HepG2 (cell line): ENCODE measurements around the gene IL1RAPL2. TPM values are rescaled to one million over a fixed set of nuclear protein-coding genes. Genes with fewer than 3 reads are reported as not detected.

ENCODE experiments used
- ATAC-seq: fragments of 200-7000 bp; cut with Tn5 transposase; 3 replicates; pipeline ENCODE4 v1.9.1; 2020; ENCODE audit warnings: mild to moderate bottlenecking, moderate library complexity
- BruUV-seq: library from RNA; stranded (reverse); fragments of 400-500 nt; replicated peaks from 2 replicates; lab custom pipeline; 2021; lab: Mats Ljungman, UMichigan
- CTCF ChIA-PET: fragments of 300-600 bp; formaldehyde crosslinking; extraction: SDS; loops from one replicate; lab custom pipeline; 2021; ENCODE audit warnings: low total read pairs, inconsistent platforms, low intra/inter-chr PET ratio; lab: Yijun Ruan, JAX
- POLR2A ChIA-PET: fragments of 350-600 bp; sonication (Branson Sonifier 250); formaldehyde crosslinking; loops from one replicate; lab custom pipeline; 2020; ENCODE audit warnings: antibody characterized with exemption, inconsistent platforms; lab: Yijun Ruan, JAX
- DNase-seq: peaks from one replicate; pipeline ENCODE4 v3.0.0-alpha.2; 2015; ENCODE audit warnings: low spot score
- FAIRE-seq: peaks from 3 replicates; lab custom pipeline; 2011; peaks lifted over from hg19 to GRCh38; lab: Jason Lieb, UNC
- H2AFZ ChIP-seq: one replicate; pipeline ENCODE4 v1.6.1; 2011; ENCODE audit warnings: low read length, inconsistent platforms
- H3K27ac ChIP-seq: fragments of 300-600 bp; 3 replicates; pipeline ENCODE4 v1.8.0; 2011; ENCODE audit warnings: mixed run types, mild to moderate bottlenecking, mixed read lengths, low read length, inconsistent platforms; ENCODE audit not compliant: insufficient read depth; ENCODE audit errors: extremely low read length
- H3K27me3 ChIP-seq, 2 experiments: fragments of 200-600 bp in 1 of 2; 2 replicates in 1 of 2; 3 replicates in 1 of 2; pipeline versions ENCODE4 v1.6.0 to v1.8.0; 2011; ENCODE audit warnings: low read length in 2 of 2, mild to moderate bottlenecking in 2 of 2, moderate library complexity in 2 of 2, inconsistent platforms in 1 of 2; ENCODE audit not compliant: insufficient read depth in 2 of 2, control insufficient read depth in 1 of 2
- H3K36me3 ChIP-seq, 2 experiments: fragments of 200-600 bp in 1 of 2; replicated peaks in 1 of 2; 2 replicates in 1 of 2; 3 replicates in 1 of 2; pipeline versions ENCODE4 v1.5.1 to v1.8.0; 2011; ENCODE audit warnings: low read length in 2 of 2, inconsistent platforms in 1 of 2; ENCODE audit not compliant: insufficient read depth in 2 of 2, control insufficient read depth in 1 of 2
- H3K4me1 ChIP-seq: 2 replicates; pipeline ENCODE4 v1.5.1; 2012; ENCODE audit warnings: low read length, inconsistent platforms; ENCODE audit not compliant: insufficient read depth
- H3K4me2 ChIP-seq: 2 replicates; pipeline ENCODE4 v1.6.0; 2011; ENCODE audit warnings: low read depth, low read length, inconsistent platforms
- H3K4me3 ChIP-seq, 3 experiments: fragments of 200-600 bp in 1 of 3; sonication (generic), shearing (Covaris generic) in 1 of 3; replicated peaks in 1 of 3; 2 replicates each; pipeline ENCODE4 v1.5.1; 2011 to 2016; ENCODE audit warnings: low read length in 3 of 3, inconsistent platforms in 2 of 3, low read depth in 2 of 3, mild to moderate bottlenecking in 2 of 3, control low read depth in 1 of 3, mixed read lengths in 1 of 3; ENCODE audit not compliant: insufficient read depth in 1 of 3
- H3K79me2 ChIP-seq: one replicate; pipeline ENCODE4 v1.6.1; 2011; ENCODE audit warnings: low read length, inconsistent platforms; ENCODE audit not compliant: insufficient read depth
- H3K9ac ChIP-seq: 2 replicates; pipeline ENCODE4 v1.6.0; 2011; ENCODE audit warnings: mild to moderate bottlenecking, low read depth, low read length, inconsistent platforms; ENCODE audit not compliant: insufficient read depth
- H3K9me3 ChIP-seq: 2 replicates; pipeline ENCODE4 v1.5.1; 2012; ENCODE audit warnings: mild to moderate bottlenecking, low read length
- H4K20me1 ChIP-seq: 2 replicates; pipeline ENCODE4 v1.6.0; 2011; ENCODE audit warnings: inconsistent platforms, mild to moderate bottlenecking, low read length, moderate library complexity; ENCODE audit not compliant: insufficient read depth
- BRCA1 ChIP-seq: sonication (generic); formaldehyde crosslinking; IDR thresholded peaks from 2 replicates; pipeline ENCODE4 v1.4.0; 2020; ENCODE audit warnings: missing genetic modification reagents
- BRD4 ChIP-seq: sonication (generic); formaldehyde crosslinking; IDR thresholded peaks from 2 replicates; pipeline ENCODE4 v1.4.0; 2020; ENCODE audit warnings: missing genetic modification reagents
- ERF ChIP-seq: IDR thresholded peaks from 2 replicates; pipeline ENCODE4 v1.6.1; 2018; ENCODE audit warnings: missing biosample characterization, missing genetic modification reagents
- EZH2 ChIP-seq: conservative IDR thresholded peaks from 2 replicates; pipeline ENCODE4 v1.6.1; 2012; ENCODE audit warnings: mild to moderate bottlenecking, low read depth, low read length, moderate library complexity
- HIVEP1 ChIP-seq: sonication (generic); formaldehyde crosslinking; IDR thresholded peaks from 2 replicates; pipeline ENCODE4 v1.4.0; 2020; ENCODE audit warnings: mild to moderate bottlenecking, missing genetic modification reagents
- NFRKB ChIP-seq: fragments of 450-650 bp; IDR thresholded peaks from 2 replicates; pipeline ENCODE4 v1.6.1; 2017
- TAF1 ChIP-seq: sonication (generic); formaldehyde crosslinking; IDR thresholded peaks from 2 replicates; pipeline ENCODE4 v1.4.0; 2020; ENCODE audit warnings: missing genetic modification reagents
- TCF12 ChIP-seq, 2 experiments: fragments of 450-650 bp in 1 of 2; sonication (generic) in 1 of 2; formaldehyde crosslinking in 1 of 2; IDR thresholded peaks; 2 replicates each; pipeline versions ENCODE4 v1.6.1 to v1.8.0; 2017 to 2022; ENCODE audit warnings: antibody characterized with exemption in 1 of 2, mild to moderate bottlenecking in 1 of 2, missing genetic modification reagents in 1 of 2, moderate library complexity in 1 of 2
- TEF ChIP-seq: sonication (generic); formaldehyde crosslinking; IDR thresholded peaks from 2 replicates; pipeline ENCODE4 v1.5.0; 2020; ENCODE audit warnings: missing genetic modification reagents
- THAP11 ChIP-seq: IDR thresholded peaks from 2 replicates; pipeline ENCODE4 v1.6.1; 2016; ENCODE audit warnings: missing biosample characterization, missing genetic modification reagents
- ZFP37 ChIP-seq: sonication (generic); formaldehyde crosslinking; IDR thresholded peaks from 2 replicates; pipeline ENCODE4 v1.4.0; 2020; ENCODE audit warnings: missing genetic modification reagents, borderline replicate concordance
- ZNF510 ChIP-seq: sonication (generic); formaldehyde crosslinking; IDR thresholded peaks from 2 replicates; pipeline ENCODE4 v1.4.0; 2020; ENCODE audit warnings: low read depth, mild to moderate bottlenecking, missing genetic modification reagents
- ZNF557 ChIP-seq: sonication (generic); formaldehyde crosslinking; IDR thresholded peaks from 2 replicates; pipeline ENCODE4 v1.4.0; 2020; ENCODE audit warnings: missing genetic modification reagents
- ZNF570 ChIP-seq: sonication (generic); formaldehyde crosslinking; IDR thresholded peaks from 2 replicates; pipeline ENCODE4 v1.4.0; 2020; ENCODE audit warnings: mild to moderate bottlenecking, missing genetic modification reagents, borderline replicate concordance
- ZNF660 ChIP-seq: sonication (generic); formaldehyde crosslinking; IDR thresholded peaks from 2 replicates; pipeline ENCODE4 v1.5.1; 2020; ENCODE audit warnings: mild to moderate bottlenecking, low read depth, missing genetic modification reagents, borderline replicate concordance
- ZNF7 ChIP-seq: IDR thresholded peaks from 2 replicates; pipeline ENCODE4 v1.6.1; 2016; ENCODE audit warnings: missing biosample characterization, missing genetic modification reagents
- ZSCAN12 ChIP-seq: sonication (generic); formaldehyde crosslinking; IDR thresholded peaks from 2 replicates; pipeline ENCODE4 v1.9.0; 2021; ENCODE audit warnings: mild to moderate bottlenecking, missing genetic modification reagents
- WGBS: methylation state at CpG from one replicate; pipeline ENCODE4 v1.1.6; 2017; ENCODE audit warnings: low lambda C conversion rate; 5-methylcytosine and 5-hydroxymethylcytosine counted together
- in situ Hi-C: cut with HindIII; loops from 2 replicates; pipeline ENCODE4 v1.10.0; 2017; ENCODE audit warnings: low pct_unique_long_range_greater_than_20kb; ENCODE audit not compliant: extremely low pct_ligation_motif_present
- intact Hi-C: fragments of 100-400 bp; cut with micrococcal nuclease; formaldehyde crosslinking; loops from one replicate; pipeline ENCODE4 v1.10.0; 2022; ENCODE audit not compliant: unreplicated experiment
- polyA plus RNA-seq, 8 experiments: library from polyadenylated mRNA; depleted of rRNA in 3 of 8; stranded (reverse) in 7 of 8; unstranded in 1 of 8; fragments of >200 nt; fragmentation: Illumina TruSeq in 4 of 8; extraction: Trizol in 4 of 8; gene quantifications; 2 replicates each; pipeline versions ENCODE4 v1.2.1 to v1.2.3, GENCODE V29; 2011 to 2016; ENCODE audit warnings: low read depth in 4 of 8, missing spikeins in 1 of 8, mixed read lengths in 1 of 8; ENCODE audit not compliant: insufficient read depth in 1 of 8
- total RNA-seq, 5 experiments: library from RNA; depleted of rRNA; stranded (reverse); fragments of >200 nt; fragmentation: Illumina TruSeq; extraction: Trizol; gene quantifications; 2 replicates each; pipeline ENCODE4 v1.2.3, GENCODE V29; 2016; ENCODE audit warnings: low read depth in 1 of 5

IL1RAPL2 gene
- total and polyA plus RNA-seq, 2 of the 13 experiments (the other 11 are each of a cell fraction or from before 2014, with no cell fraction given): not detected

DNA sequence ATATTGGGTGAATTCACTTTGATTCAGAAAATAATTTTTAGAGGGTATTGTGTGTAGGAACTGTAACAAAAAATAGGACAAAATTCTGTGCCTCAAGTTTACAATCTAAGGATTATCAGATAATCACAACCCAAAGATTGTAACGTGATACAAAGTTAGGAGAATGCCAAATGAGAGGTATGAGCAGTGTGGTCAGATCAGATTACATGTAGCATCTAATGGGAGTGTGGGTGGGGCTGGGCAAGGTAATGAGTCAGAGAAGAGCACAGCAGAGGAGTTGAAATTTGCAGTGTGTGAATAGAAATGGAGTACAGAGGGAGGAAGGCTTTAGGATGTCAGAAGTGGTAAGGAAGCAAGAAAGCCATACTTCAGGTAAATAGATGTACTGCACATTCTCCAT lies 757.9 kb downstream of the IL1RAPL2 start:
- ATAC-seq (no peak), DNase-seq (no peak), FAIRE-seq (no peak)
- POLR2A ChIA-PET: no interaction called here
- H3K27ac ChIP-seq: no peak overlapping the region
- H3K4me1 ChIP-seq: no peaks in the 10 kb centered on the region
- BruUV-seq: no TSS peak
- WGBS: 0% methylated on average over 1 of the region's 1 CpG
- H3K36me3 ChIP-seq: no peaks in the 10 kb centered on the region
- no peak overlapping the region for H3K4me2 ChIP-seq
- no peak overlapping the region for H3K9ac ChIP-seq
- no peaks in the 10 kb centered on the region for H3K9me3 ChIP-seq
- H3K4me3 ChIP-seq: no peak overlapping the region
- intact Hi-C loops (no loop called here), in situ Hi-C loops (no loop called here)
- H4K20me1 ChIP-seq: no peaks in the 10 kb centered on the region
- H2AFZ ChIP-seq: no peak overlapping the region
- CTCF ChIA-PET: no interaction called here
- no peak for TF ChIP-seq ZNF660
- no peak for TF ChIP-seq BRD4 (CRISPR knock-in tag)
- TF ChIP-seq HIVEP1 (CRISPR knock-in tag): no peak
- TF ChIP-seq ZNF7: no peak
- no peak for TF ChIP-seq ZSCAN12 (CRISPR knock-in tag)
- no peak for TF ChIP-seq TEF (CRISPR knock-in tag)
- TF ChIP-seq ZFP37 (CRISPR knock-in tag): no peak
- TF ChIP-seq TCF12 (IDR thresholded peaks at IDR 0.05): no peak
- TF ChIP-seq TCF12 (CRISPR knock-in tag; IDR thresholded peaks at IDR 0.05): no peak
- no peak for TF ChIP-seq NFRKB
- TF ChIP-seq BRCA1 (CRISPR knock-in tag): no peak
- no peak for TF ChIP-seq EZH2
- TF ChIP-seq TAF1: no peak
- no peak for TF ChIP-seq ERF
- no peak for TF ChIP-seq ZNF510 (CRISPR knock-in tag)
- TF ChIP-seq ZNF557 (CRISPR knock-in tag): no peak
- no peak for TF ChIP-seq THAP11
- TF ChIP-seq ZNF570 (CRISPR knock-in tag): no peak
- no peaks in the 10 kb centered on the region for H3K79me2 ChIP-seq
- H3K27me3 ChIP-seq: no peaks in the 10 kb centered on the region
